Measurements from ENCODE around the gene SLC9A8.

DNA sequence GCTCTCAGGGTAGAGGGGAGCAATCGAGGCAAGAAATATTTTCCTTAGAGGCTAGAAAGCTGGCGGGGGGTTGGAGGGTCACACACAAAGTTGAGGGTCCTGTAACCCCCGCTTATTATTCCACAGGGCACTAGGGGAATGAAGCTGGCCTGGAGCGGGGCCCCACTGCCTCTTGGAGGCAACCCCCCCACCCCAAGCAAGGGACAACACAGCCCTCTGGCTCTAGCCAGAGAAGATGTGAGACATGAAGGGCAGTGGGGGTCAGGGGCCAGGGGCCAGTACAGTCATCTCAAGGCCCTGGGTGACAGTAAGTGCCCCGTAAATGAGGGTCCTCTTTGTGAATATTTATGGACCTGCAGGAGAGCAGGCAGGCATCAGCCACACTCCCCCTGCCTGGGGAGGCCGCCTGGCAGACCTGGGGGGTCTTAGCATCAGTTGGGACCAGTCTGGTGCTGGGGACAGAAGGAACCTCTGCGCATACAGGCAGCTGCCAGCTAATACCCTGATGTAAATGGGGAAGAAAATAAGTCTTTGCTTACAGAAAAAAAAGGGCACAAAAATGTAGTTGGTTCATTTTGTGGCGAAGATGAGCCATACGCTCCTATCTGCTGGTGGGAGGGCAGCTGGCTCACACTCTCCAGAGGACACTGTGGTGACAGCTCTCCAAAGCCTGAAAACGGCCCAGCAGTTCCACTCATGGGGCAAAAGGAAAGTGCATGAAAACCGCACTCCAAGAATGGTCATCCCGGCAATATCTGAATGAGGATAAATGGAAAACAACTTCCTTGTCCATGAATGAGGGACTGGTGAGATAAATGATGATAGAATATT lies 80.8 kb downstream of the SLC9A8 start:
- TF ChIP-seq, protein P1, sequence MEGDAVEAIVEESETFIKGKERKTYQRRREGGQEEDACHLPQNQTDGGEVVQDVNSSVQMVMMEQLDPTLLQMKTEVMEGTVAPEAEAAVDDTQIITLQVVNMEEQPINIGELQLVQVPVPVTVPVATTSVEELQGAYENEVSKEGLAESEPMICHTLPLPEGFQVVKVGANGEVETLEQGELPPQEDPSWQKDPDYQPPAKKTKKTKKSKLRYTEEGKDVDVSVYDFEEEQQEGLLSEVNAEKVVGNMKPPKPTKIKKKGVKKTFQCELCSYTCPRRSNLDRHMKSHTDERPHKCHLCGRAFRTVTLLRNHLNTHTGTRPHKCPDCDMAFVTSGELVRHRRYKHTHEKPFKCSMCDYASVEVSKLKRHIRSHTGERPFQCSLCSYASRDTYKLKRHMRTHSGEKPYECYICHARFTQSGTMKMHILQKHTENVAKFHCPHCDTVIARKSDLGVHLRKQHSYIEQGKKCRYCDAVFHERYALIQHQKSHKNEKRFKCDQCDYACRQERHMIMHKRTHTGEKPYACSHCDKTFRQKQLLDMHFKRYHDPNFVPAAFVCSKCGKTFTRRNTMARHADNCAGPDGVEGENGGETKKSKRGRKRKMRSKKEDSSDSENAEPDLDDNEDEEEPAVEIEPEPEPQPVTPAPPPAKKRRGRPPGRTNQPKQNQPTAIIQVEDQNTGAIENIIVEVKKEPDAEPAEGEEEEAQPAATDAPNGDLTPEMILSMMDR (conservative IDR thresholded peaks at IDR 0.05; ENCODE audit: low read length) = no peak
- no peak for TF ChIP-seq EZH2phosphoT487 (IDR thresholded peaks at IDR 0.05; ENCODE audit: borderline replicate concordance, low read depth, low read length)

Measured in OCI-LY7 (cell line).